Fibroblast of skin of right quadriceps (primary cell): ENCODE data around the gene ACTN4.

Experiments
- DNase-seq: peaks from one replicate; pipeline ENCODE4 v3.0.0-alpha.2; 2013

ACTN4 gene

DNA sequence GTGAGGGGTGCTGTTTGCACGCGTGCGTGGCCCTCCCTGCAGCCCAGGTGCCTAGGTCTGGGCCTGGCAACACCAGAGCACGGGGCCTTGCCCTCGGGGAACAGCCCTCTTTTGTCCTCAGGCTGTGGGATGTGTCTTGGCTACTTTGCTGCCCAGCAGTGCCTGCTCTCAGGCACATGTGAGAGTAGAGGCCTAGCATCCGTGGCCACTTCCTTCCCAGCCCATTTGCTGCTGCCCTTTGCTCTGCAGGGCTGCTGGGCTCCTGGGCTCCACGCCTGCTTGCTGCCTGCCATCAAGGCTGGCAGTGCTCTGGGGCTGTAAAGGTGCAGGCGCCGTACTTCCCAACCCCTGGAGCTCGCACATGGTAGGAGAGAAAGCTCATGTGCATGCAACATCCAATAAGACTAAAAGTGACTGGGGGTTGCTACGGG lies 50.2 kb downstream of the ACTN4 start:
- no peak for DNase-seq

DNA sequence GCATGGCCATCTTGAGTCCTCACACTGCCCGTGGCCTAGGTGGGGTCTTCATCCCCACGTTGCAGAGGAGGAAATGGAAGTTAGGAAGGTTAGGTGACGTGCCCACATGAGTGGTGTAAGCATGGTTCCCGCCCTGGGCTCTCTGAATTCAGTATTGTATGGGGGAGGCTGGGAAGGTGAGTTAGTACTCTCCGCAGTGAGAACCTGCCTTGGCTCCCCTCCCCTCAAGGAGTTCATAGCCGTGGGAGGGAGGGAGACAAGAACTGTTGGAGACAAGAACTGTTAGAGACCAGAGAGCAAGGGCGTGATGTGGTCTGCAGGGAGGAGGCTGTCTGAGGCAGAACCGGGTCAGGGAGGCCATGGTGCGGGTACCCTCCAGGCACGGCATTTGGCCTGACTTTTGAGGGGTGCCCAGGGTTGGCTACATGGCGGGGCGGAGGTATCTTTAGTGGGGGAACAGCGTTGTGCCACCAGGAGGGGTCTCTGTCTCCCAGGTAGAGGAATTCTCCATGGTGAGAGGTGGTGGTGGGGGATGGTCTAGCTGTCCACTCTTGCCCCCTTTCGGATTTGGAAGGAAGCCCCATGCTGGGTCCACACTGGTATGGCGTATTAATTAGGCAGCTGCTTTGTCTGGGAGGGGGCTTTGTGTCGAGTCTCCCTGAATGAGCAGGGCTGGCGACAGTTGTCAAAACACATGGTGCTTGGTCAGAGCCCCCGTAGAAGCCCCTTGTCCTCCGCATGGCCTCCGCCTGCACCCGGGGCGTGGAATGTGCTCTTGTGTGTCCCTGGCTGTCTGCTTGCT lies 51.0 kb downstream of the ACTN4 start:
- DNase-seq: no peak

DNA sequence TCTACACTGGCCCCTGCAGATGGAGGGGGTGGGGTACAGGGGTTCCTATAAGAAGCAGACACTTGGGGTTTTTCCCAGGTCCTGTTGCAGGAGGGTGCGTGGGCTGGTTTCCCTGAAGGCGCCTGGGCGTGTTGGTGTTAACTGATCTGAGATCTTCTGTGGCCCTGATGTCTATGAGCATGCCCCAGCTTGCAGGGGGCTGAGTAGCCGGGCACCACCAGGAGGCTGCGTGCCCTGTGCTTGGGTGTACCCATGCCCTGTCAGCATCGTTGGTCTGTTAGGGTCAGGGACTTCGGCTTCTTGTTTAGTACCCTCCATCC lies 51.5 kb downstream of the ACTN4 start:
- no peak for DNase-seq

DNA sequence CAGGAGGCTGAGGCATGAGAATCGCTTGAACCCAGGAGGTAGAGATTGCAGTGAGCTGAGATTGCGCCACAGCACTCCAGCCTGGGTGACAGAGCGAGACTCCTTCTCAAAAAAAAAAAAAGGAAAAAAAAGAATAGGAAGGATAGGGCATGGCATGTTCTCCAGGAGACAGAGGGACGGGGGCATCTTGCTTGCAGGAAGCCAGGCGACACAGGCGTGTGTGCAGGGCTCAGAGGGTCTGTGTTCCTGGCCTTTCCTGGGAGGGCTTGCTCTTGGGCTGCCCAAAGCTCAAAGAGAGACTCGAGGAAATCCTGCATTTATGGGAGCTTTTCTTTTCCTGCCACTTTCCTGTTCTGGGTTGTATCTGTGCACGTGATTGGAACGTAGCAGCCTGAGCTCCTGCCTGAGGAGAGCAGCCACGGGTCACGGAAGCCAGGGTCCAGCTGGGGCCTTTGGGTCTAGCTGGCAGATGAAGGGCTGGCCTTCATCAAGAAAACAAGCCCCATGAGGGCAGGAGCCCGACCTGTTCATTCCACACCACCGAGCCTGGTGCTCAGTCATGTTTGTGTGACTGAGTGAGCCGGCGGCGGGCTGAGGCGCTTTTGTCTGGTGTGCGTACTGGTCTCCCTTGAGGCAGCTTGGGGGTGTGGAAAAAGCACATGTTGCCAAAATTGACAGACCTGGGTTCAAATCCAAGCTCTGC lies 52.3 kb downstream of the ACTN4 start:
- DNase-seq: no peak

- DNase-seq: no peak
These were observed 53.0 kb downstream of the ACTN4 start for GRCh38 chr19:38700350-38700901.

DNA sequence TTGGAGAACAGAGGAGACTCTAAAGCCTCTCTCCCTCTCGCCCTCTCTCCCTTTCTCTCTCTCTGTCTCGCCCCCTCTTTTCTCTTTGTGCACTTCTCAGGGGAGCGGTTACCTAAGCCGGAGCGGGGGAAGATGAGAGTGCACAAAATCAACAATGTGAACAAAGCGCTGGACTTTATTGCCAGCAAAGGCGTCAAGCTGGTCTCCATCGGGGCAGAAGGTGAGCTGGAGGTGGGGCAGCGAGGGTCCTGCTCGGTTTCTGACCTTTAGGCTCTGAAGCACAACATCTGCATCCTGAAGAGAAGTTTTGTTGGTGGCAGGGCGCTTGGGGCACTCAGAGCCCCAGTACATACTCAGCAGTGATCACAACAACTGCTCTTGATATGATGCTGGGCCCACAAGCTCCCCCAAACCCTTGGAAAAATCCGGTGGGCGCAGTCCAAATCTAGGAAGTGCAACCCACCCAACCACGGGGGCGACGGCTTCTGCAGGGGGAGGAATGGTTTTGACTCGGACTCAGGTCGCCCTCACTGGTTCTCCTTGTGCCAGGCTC lies 53.5 kb downstream of the ACTN4 start:
- DNase-seq: no peak

DNA sequence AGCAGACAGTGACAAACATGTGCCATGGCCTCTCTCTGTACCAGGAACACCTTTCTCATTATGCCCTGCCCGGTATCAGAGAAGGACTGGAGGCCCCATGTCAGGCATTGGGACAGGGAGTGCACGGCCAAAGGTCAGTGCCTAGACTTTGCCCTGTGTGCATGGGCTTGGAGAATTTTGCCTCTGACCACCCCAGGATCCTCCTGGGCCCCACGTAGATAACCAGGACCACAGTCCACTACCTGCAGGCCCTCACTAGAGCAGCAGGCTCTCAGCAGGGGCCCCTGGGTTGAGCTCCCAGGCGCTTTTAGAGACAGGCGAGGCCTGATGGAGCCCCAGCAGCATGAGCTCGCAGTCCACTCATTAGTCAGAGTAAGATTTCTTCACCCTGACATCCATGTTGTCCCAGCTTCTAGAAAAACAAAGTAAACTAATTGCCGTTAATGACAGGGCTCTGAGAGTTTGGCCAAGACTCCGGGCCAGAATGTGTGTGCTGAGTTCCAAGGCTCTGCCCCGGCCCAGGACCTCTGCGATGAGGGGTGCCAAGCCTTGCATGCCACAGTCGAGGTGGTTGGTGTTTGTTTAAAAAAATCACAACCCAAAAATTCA lies 54.1 kb downstream of the ACTN4 start:
- no peak for DNase-seq

DNA sequence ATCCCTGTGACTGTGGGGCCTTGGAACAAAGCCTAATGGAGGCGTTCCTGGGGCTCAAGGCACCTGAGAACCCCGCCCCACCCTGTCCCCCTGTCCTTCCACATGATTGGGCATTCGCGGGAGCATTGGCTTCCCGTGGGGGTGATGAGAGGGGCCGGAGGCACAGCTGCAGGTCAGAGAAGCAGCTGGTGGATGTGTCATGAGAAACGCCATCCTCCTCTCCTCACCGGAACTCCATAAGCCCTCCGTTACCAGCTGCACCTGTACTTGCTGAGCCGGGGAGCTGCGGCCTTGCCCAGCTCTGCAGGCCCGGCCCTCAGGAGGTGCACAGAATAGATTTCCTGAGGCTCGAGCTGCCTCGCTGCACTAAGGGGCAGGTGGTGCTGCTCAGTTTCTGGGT lies 54.8 kb downstream of the ACTN4 start:
- no peak for DNase-seq

DNA sequence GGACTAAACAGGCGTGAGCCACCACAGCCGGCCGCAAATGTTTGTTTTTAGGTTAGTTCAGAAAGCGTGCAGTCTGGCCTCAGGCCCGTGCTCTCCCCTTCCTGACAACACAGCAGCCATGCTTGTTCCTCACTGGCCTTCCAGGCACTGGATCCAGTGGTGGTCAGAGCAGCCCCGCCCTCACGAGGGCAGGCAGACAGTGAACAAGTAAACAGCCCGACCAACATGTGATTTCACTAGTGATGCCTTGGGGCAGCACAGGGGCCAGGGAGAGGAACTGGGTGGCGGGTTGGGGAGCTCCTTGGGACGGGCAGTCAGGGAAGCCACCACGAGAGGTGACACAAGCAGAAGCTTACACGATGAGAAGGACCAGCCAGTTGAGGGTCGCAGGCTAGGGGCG lies 56.1 kb downstream of the ACTN4 start:
- no peak for DNase-seq

DNA sequence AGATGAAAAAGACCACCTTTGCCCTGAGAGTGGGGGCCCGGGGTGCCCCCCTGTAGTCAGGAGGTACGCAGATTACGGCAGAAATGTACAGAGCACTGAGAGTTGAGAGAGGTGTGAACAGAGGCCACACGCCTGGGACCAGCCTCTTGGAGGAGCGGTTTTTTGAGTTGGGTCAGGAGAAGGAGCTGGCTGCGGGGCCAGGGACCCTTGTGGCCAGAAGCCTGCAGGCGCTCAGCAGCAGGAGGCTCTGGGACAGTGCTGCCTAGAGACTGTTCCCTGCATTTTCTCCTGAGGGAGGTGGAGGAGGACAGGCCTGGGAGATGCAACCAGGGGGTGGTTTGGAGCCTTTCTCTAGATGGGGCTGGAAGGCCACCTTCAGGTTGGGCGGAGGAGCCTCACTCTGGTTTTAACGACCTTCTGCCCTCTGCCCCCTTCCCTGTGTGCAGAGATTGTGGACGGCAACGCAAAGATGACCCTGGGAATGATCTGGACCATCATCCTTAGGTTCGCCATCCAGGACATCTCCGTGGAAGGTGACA lies 57.1 kb downstream of the ACTN4 start:
- no peak for DNase-seq

- no peak for DNase-seq
These were observed 58.0 kb downstream of the ACTN4 start for GRCh38 chr19:38705197-38706019.

- no peak for DNase-seq
These were observed 59.5 kb downstream of the ACTN4 start for GRCh38 chr19:38706792-38707511.

- no peak for DNase-seq
These were observed 60.2 kb downstream of the ACTN4 start for GRCh38 chr19:38707512-38708114.

- DNase-seq: no peak
These were observed 61.1 kb downstream of the ACTN4 start for GRCh38 chr19:38708413-38709024.

DNA sequence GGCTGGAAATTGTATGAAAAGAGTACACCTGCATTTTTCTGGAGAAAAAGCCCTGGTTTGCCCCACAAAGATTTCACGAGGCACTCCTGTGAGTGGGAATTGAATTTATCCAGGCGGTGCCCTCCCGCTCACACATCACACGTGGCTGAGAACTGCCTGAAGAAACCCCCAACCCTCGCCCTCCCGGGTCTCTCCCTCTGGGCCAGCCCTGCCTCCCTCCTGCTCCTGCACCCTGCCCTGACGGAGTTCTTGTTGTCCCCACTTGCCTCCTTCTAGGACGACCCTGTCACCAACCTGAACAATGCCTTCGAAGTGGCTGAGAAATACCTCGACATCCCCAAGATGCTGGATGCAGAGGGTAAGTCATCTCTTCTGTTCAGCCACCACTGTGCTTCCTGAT lies 61.7 kb downstream of the ACTN4 start:
- DNase-seq: no peak

DNA sequence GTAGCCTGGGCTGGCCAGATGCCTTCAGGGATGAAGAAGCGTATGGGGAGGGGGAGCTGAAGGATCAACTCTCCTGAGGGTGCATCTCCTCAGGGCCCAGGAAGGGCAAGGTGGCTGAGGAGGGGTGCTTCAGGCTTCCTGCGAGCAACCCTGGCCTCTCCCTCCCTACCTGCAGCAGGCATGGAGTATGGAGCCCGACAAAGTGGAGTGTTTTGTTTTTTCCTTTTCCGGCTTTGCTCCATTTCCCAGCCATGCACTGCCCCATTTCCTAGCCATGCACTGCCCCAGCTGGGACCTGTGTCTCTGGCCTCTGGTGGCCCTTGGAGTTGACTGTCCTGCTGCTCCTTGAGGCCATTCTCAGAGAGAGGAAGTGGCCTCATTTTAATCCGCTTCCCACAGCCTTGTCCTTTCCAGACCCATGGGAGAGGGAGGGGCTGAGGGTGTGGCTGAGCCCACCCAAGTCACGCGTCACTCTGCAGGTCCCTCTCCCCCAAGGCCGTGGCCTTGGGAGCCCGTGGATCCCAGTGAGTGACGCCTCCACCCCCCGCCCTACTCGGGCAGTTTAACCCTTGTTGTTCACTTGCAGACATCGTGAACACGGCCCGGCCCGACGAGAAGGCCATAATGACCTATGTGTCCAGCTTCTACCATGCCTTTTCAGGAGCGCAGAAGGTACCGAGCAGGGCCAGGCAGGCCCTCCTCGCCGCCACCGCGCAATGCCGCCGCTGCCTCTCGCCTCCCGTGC lies 62.4 kb downstream of the ACTN4 start:
- no peak for DNase-seq

DNA sequence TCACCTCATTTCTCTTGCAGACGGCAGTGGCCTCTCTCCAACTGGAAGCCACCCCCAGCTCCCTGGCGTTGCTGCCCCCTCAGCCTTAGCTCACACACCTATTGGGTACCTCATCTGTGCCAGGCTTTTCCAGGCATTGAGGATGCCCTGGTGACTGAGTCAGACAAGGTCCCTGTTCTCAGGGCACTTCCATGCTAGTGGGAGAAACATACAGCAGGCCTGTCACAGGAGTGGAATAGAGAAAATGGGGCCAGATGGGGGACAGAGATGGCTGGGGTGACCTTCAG lies 62.9 kb downstream of the ACTN4 start:
- DNase-seq: no peak

GRCh38 chr19:38710928-38711725 lies 63.7 kb downstream of the ACTN4 start:
- DNase-seq: no peak

GRCh38 chr19:38711726-38712153 lies 64.3 kb downstream of the ACTN4 start:
- DNase-seq: peak; percentile 75
